ENCODE measurements around the gene CDIPT. TPM values are rescaled to one million over a fixed set of nuclear protein-coding genes. Genes with fewer than 3 reads are reported as not detected.

Gene CDIPT
- total RNA-seq, 2 donors from 2014 or later = 88.8 to 90.8 TPM

- DNase-seq = no peak
- no peak for ATAC-seq
- intact Hi-C loops (cut with DNase I) = no loop called here
Observed at GRCh38 chr16:29818082-29818481, 44.9 kb downstream of the CDIPT start.

GRCh38 chr16:29816694-29817441 lies 46.2 kb downstream of the CDIPT start:
- intact Hi-C loops (cut with DNase I) = no loop called here
- peak; percentile 55 to 59 for ATAC-seq
- peak; percentile 79 for DNase-seq

- ATAC-seq = peak; percentile 79 to 84
- intact Hi-C loops (cut with DNase I) = no loop called here
- peak; percentile 98 for DNase-seq
Observed at GRCh38 chr16:29815793-29816693, 47.0 kb downstream of the CDIPT start, which contains the start of gene PAGR1. PAGR1 (plus strand) TSS chr16:29816152; CDS start chr16:29816526, 374 bp downstream.

GRCh38 chr16:29815032-29815721 lies 47.8 kb downstream of the CDIPT start:
- ATAC-seq (no peak), DNase-seq (peak; percentile 62)
- intact Hi-C loops (cut with DNase I) = no loop called here

- intact Hi-C loops (cut with DNase I) = no loop called here
- ATAC-seq = no peak
- DNase-seq = no peak
Observed at GRCh38 chr16:29814592-29814991, 48.4 kb downstream of the CDIPT start.

- no peak for DNase-seq
- no peak for ATAC-seq
- intact Hi-C loops (cut with DNase I) = no loop called here
Observed at GRCh38 chr16:29813644-29814562, 49.1 kb downstream of the CDIPT start.

- intact Hi-C loops (cut with DNase I) = no loop called here
- ATAC-seq (no peak), DNase-seq (no peak)
Observed at GRCh38 chr16:29812754-29813643, 50.0 kb downstream of the CDIPT start.

GRCh38 chr16:29811896-29812665 lies 50.9 kb downstream of the CDIPT start, which contains the start of gene PRRT2:
PRRT2 (plus strand) TSS chr16:29812193; CDS start chr16:29813055, 862 bp downstream.
- DNase-seq (peak; percentile 76), ATAC-seq (peak; percentile 3 to 7)
- intact Hi-C loops (cut with DNase I) = no loop called here

GRCh38 chr16:29811170-29811895 lies 51.7 kb downstream of the CDIPT start:
- intact Hi-C loops (cut with DNase I) = no loop called here
- ATAC-seq = peak; percentile 68 to 75

GRCh38 chr16:29810699-29811169 lies 52.3 kb downstream of the CDIPT start:
- ATAC-seq = no peak
- DNase-seq = no peak
- intact Hi-C loops (cut with DNase I) = no loop called here

More at GRCh38 chr16:29811170-29811895, 51.7 kb downstream of the CDIPT start:
- peak; percentile 98 for DNase-seq

- no peak for ATAC-seq
- intact Hi-C loops (cut with DNase I) = no loop called here
- DNase-seq = no peak
Observed at GRCh38 chr16:29809850-29810698, 53.0 kb downstream of the CDIPT start.

- DNase-seq (no peak), ATAC-seq (no peak)
- intact Hi-C loops (cut with DNase I) = no loop called here
Observed at GRCh38 chr16:29809031-29809747, 53.8 kb downstream of the CDIPT start.
